Keratinocyte (primary cell): Measurements from ENCODE around the gene ARHGEF38. TPM values are rescaled to one million over a fixed set of nuclear protein-coding genes. Genes with fewer than 3 reads are reported as not detected.
A peak's percentile ranks its signal among the peaks of the same experiment; 100 is the strongest.

Experiments
- DNase-seq: peaks from one replicate; pipeline ENCODE4 v3.0.0-alpha.2; 2011; ENCODE audit warnings: low read depth, missing footprints, low spot score
- FAIRE-seq: peaks from 2 replicates; lab custom pipeline; 2011; peaks lifted over from hg19 to GRCh38; lab: Jason Lieb, UNC
- H2AFZ ChIP-seq: 2 replicates; pipeline ENCODE4 v1.6.0; 2012; ENCODE audit warnings: low read length, control low read depth, inconsistent platforms; ENCODE audit not compliant: control insufficient read depth
- H3K27ac ChIP-seq: 2 replicates; pipeline ENCODE4 v1.5.1; 2011; ENCODE audit warnings: low read length; ENCODE audit not compliant: control insufficient read depth, insufficient read depth
- H3K27me3 ChIP-seq: 3 replicates; pipeline ENCODE4 v1.6.0; 2011; ENCODE audit warnings: low read length; ENCODE audit not compliant: control insufficient read depth, insufficient read depth; ENCODE audit errors: extremely low read depth
- H3K36me3 ChIP-seq, 2 experiments: 2 replicates in 1 of 2; 3 replicates in 1 of 2; pipeline ENCODE4 v1.5.1; 2011; ENCODE audit warnings: low read length in 2 of 2, mild to moderate bottlenecking in 1 of 2; ENCODE audit not compliant: control insufficient read depth in 2 of 2, insufficient read depth in 2 of 2; ENCODE audit errors: extremely low read depth in 1 of 2
- H3K4me1 ChIP-seq: 3 replicates; pipeline ENCODE4 v1.5.1; 2011; ENCODE audit warnings: low read length; ENCODE audit not compliant: control insufficient read depth, insufficient read depth; ENCODE audit errors: extremely low read depth
- H3K4me2 ChIP-seq: 3 replicates; pipeline ENCODE4 v1.6.0; 2011; ENCODE audit warnings: low read depth, low read length; ENCODE audit not compliant: control insufficient read depth, insufficient read depth; ENCODE audit errors: extremely low read depth
- H3K4me3 ChIP-seq, 3 experiments: fragments of 200-600 bp in 1 of 3; sonication (generic) in 1 of 3; 2 replicates in 2 of 3; 3 replicates in 1 of 3; pipeline ENCODE4 v1.5.1; 2011 to 2016; ENCODE audit warnings: low read length in 3 of 3, mild to moderate bottlenecking in 3 of 3, control low read depth in 2 of 3, inconsistent platforms in 1 of 3, low read depth in 1 of 3, mixed read lengths in 1 of 3, mixed run types in 1 of 3, moderate library complexity in 1 of 3; ENCODE audit not compliant: control insufficient read depth in 2 of 3, insufficient read depth in 2 of 3; ENCODE audit errors: extremely low read depth in 1 of 3
- H3K79me2 ChIP-seq: 2 replicates; pipeline ENCODE4 v1.6.0; 2012; ENCODE audit warnings: low read length; ENCODE audit not compliant: control insufficient read depth, insufficient read depth
- H3K9ac ChIP-seq: 3 replicates; pipeline ENCODE4 v1.6.0; 2011; ENCODE audit warnings: low read length; ENCODE audit not compliant: control insufficient read depth, insufficient read depth; ENCODE audit errors: extremely low read depth
- H3K9me1 ChIP-seq: 3 replicates; pipeline ENCODE4 v1.6.0; 2011; ENCODE audit warnings: low read length; ENCODE audit not compliant: control insufficient read depth, insufficient read depth; ENCODE audit errors: extremely low read depth
- H3K9me3 ChIP-seq: 2 replicates; pipeline ENCODE4 v1.5.1; 2012; ENCODE audit warnings: low read depth, low read length; ENCODE audit not compliant: control insufficient read depth
- H4K20me1 ChIP-seq: 3 replicates; pipeline ENCODE4 v1.6.0; 2011; ENCODE audit warnings: low read length; ENCODE audit not compliant: control insufficient read depth, insufficient read depth; ENCODE audit errors: extremely low read depth
- CTCF ChIP-seq, 3 experiments: IDR thresholded peaks in 1 of 3; conservative IDR thresholded peaks in 1 of 3; optimal IDR thresholded peaks in 1 of 3; 2 replicates in 2 of 3; 3 replicates in 1 of 3; pipeline versions ENCODE3 to v1.5.1; 2011; ENCODE audit warnings: low read length in 3 of 3, mild to moderate bottlenecking in 3 of 3, moderate library complexity in 2 of 3, control low read depth in 1 of 3, inconsistent platforms in 1 of 3; ENCODE audit not compliant: insufficient read depth in 2 of 3; ENCODE audit errors: extremely low read depth in 1 of 3
- EZH2 ChIP-seq: IDR thresholded peaks from one replicate; pipeline ENCODE4 v1.6.1; 2012; ENCODE audit warnings: inconsistent platforms, mild to moderate bottlenecking, low read length, moderate library complexity
- dilution Hi-C: fragments of 300-500 bp; cut with MboI; formaldehyde crosslinking; loops from one replicate; pipeline ENCODE4 v1.7.0; 2020; ENCODE audit warnings: low sequenced_read_pairs; ENCODE audit not compliant: extremely low pct_ligation_motif_present
- polyA plus RNA-seq, 5 experiments: library from polyadenylated mRNA; depleted of rRNA in 3 of 5; stranded (reverse) in 3 of 5; stranded (forward) in 1 of 5; unstranded in 1 of 5; fragments of >200 nt; gene quantifications; 1 replicate in 1 of 5; 2 replicates in 3 of 5; 3 replicates in 1 of 5; pipeline versions ENCODE4 v1.2.1 to v1.2.3, GENCODE V29; 2011 to 2012; ENCODE audit warnings: missing spikeins in 2 of 5, low read depth in 1 of 5, low replicate concordance in 1 of 5

ARHGEF38 gene
- polyA plus RNA-seq, 1 donor (not counting 4 experiments of a cell fraction or from before 2014, with no cell fraction given): 0.09 TPM

GRCh38 chr4:105547769-105548168, 4.7 kb upstream of the ARHGEF38 start:
- H3K9me3 ChIP-seq: no peaks in the 10 kb centered on the region
- H3K79me2 ChIP-seq: no peaks in the 10 kb centered on the region
- H3K36me3 ChIP-seq: no peaks in the 10 kb centered on the region
- H3K4me3 ChIP-seq: no peak overlapping the region
- no peaks in the 10 kb centered on the region for H3K27me3 ChIP-seq
- dilution Hi-C loops: no loop called here
- TF ChIP-seq EZH2 (no peak), CTCF (optimal IDR thresholded peaks at IDR 0.05 in 1 of 3, IDR thresholded peaks at IDR 0.05 in 1 of 3, conservative IDR thresholded peaks at IDR 0.05 in 1 of 3; ENCODE audit: extremely low read depth in 1 of 3, insufficient read depth in 2 of 3, low read length in 3 of 3) (no peak)
- no peaks in the 10 kb centered on the region for H4K20me1 ChIP-seq
- no peak overlapping the region for H3K27ac ChIP-seq
- no peak overlapping the region for H3K9ac ChIP-seq
- H3K4me1 ChIP-seq: peaks cover 29% of the 10 kb centered on the region
- H3K4me2 ChIP-seq: no peak overlapping the region
- no peak overlapping the region for H2AFZ ChIP-seq
- no peak for FAIRE-seq
- H3K9me1 ChIP-seq: no peaks in the 10 kb centered on the region
- DNase-seq: no peak

GRCh38 chr4:105548483-105548882, 3.9 kb upstream of the ARHGEF38 start:
- Histone ChIP-seq H3K79me2 (no peaks in the 10 kb centered on the region), H3K4me2 (no peak overlapping the region), H3K9me3 (no peaks in the 10 kb centered on the region), H3K27ac (no peak overlapping the region), H3K36me3 (no peaks in the 10 kb centered on the region), H3K4me1 (peaks cover 30% of the 10 kb centered on the region), H3K4me3 (no peak overlapping the region), H2AFZ (no peak overlapping the region), H3K9me1 (no peaks in the 10 kb centered on the region), H3K27me3 (no peaks in the 10 kb centered on the region), H3K9ac (no peak overlapping the region), H4K20me1 (no peaks in the 10 kb centered on the region)
- no peak for DNase-seq
- peak; percentile 81 for FAIRE-seq
- dilution Hi-C loops: no loop called here
- TF ChIP-seq CTCF (optimal IDR thresholded peaks at IDR 0.05 in 1 of 3, IDR thresholded peaks at IDR 0.05 in 1 of 3, conservative IDR thresholded peaks at IDR 0.05 in 1 of 3; ENCODE audit: extremely low read depth in 1 of 3, insufficient read depth in 2 of 3, low read length in 3 of 3): no peak
- TF ChIP-seq EZH2: no peak
